Fibroblast of pulmonary artery (primary cell): ENCODE results near the gene ARID3A.

Experiments
- DNase-seq: peaks from one replicate; pipeline ENCODE4 v3.0.0-alpha.2; 2010; ENCODE audit warnings: low read depth
- H3K4me3 ChIP-seq: replicated peaks from 2 replicates; pipeline ENCODE4 v1.5.1; 2011; ENCODE audit warnings: low read depth, mild to moderate bottlenecking, control low read depth, low read length, moderate library complexity
- CTCF ChIP-seq: IDR thresholded peaks from 2 replicates; pipeline ENCODE4 v1.5.1; 2011; ENCODE audit warnings: mild to moderate bottlenecking, control low read depth, low read length, inconsistent platforms; ENCODE audit errors: missing control alignments

The ARID3A gene

GRCh38 chr19:940591-941291 is 14.9 kb downstream of the ARID3A start:
- no peak for DNase-seq
- TF ChIP-seq CTCF, result no peak
- H3K4me3 ChIP-seq, result no peak overlapping the region

GRCh38 chr19:941292-942132 is 15.7 kb downstream of the ARID3A start:
- no peak overlapping the region for H3K4me3 ChIP-seq
- no peak for TF ChIP-seq CTCF
- no peak for DNase-seq

GRCh38 chr19:942133-942645 is 16.4 kb downstream of the ARID3A start:
- no peak for TF ChIP-seq CTCF
- DNase-seq, result no peak
- no peak overlapping the region for H3K4me3 ChIP-seq

- DNase-seq, result no peak
- no peak overlapping the region for H3K4me3 ChIP-seq
- TF ChIP-seq CTCF, result no peak
These were observed 17.8 kb downstream of the ARID3A start for GRCh38 chr19:943551-944170.

- TF ChIP-seq CTCF, result no peak
- peak; percentile 89 for DNase-seq
- no peak overlapping the region for H3K4me3 ChIP-seq
These were observed 18.3 kb downstream of the ARID3A start for GRCh38 chr19:944171-944567.

GRCh38 chr19:944663-945241 is 18.9 kb downstream of the ARID3A start:
- TF ChIP-seq CTCF, result no peak
- H3K4me3 ChIP-seq, result no peak overlapping the region
- DNase-seq, result no peak
